Astrocyte of the cerebellum (primary cell): ENCODE results near the gene BTG2.

Source experiments
- DNase-seq: peaks from one replicate; pipeline ENCODE4 v3.0.0-alpha.2; 2011; ENCODE audit warnings: low read depth
- H3K4me3 ChIP-seq: 2 replicates; pipeline ENCODE4 v1.5.1; 2011; ENCODE audit warnings: mild to moderate bottlenecking, low read depth, low read length, moderate library complexity
- in situ Hi-C: cut with HindIII; loops from 2 replicates; pipeline ENCODE4 v1.10.0; 2017; ENCODE audit warnings: low sequenced_read_pairs
- TF ChIP-seq, protein P1 (sequence below): IDR thresholded peaks from 2 replicates; pipeline ENCODE4 v1.5.1; 2012; ENCODE audit warnings: low read length, low read depth, moderate library complexity, mild to moderate bottlenecking; ENCODE audit errors: missing control alignments

Gene BTG2

DNA sequence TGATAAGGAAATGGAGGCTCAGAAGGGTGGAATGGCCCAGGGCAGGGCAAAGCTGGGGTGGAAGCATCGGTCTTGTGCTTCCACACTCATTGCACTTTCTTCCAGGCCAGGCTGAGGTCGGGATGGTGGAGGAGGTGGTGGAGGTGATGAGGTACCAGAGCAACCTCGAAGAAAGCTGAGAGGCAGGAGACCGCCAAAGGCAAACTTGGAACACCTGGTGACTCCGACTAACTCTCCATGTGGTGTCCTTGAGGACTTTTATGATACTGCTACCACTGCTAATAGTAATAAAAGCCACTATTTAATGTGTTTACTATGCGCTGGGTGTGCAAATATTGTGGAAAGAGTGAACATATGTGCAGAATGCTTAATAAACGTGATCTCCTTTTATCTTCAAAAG lies 16.9 kb upstream of the BTG2 start:
- TF ChIP-seq, protein P1, sequence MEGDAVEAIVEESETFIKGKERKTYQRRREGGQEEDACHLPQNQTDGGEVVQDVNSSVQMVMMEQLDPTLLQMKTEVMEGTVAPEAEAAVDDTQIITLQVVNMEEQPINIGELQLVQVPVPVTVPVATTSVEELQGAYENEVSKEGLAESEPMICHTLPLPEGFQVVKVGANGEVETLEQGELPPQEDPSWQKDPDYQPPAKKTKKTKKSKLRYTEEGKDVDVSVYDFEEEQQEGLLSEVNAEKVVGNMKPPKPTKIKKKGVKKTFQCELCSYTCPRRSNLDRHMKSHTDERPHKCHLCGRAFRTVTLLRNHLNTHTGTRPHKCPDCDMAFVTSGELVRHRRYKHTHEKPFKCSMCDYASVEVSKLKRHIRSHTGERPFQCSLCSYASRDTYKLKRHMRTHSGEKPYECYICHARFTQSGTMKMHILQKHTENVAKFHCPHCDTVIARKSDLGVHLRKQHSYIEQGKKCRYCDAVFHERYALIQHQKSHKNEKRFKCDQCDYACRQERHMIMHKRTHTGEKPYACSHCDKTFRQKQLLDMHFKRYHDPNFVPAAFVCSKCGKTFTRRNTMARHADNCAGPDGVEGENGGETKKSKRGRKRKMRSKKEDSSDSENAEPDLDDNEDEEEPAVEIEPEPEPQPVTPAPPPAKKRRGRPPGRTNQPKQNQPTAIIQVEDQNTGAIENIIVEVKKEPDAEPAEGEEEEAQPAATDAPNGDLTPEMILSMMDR: no peak
- in situ Hi-C loops: no loop called here
- no peak for DNase-seq
- H3K4me3 ChIP-seq: no peak overlapping the region

DNA sequence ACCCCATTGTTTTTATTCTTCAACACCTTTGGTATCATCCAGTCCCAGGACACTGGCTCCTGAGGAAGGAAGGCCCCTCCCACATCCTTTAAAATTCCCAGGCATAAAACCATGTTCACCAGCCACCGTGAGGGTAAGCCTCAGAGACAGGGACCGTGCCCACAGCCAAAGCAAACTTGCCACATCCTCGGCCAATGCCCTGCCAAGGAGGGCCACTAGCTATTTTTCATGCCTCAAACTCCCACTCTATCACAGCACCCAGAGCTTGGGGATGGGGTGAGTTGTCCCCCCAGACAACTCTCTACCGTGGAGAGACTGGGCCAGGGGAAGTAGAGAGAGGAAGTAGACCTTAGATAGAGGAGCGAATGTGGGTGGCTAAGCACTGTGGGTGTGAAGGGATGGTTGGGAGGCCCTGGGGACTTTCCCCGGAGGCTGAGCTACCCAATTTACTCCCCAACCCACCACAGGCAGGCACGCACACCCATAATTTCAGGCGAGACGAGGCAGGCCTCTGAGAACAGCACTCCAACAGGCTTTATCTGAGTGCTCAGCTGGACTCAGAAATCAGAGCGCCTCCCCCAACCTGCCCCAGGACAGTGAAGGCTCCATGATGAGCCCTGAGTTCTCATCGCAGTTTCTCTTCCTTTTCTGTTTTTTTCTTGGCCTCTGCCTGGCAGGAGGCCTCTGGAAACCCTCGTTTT lies 15.9 kb upstream of the BTG2 start:
- in situ Hi-C loops: no loop called here
- TF ChIP-seq, protein P1: no peak
- no peak overlapping the region for H3K4me3 ChIP-seq
- no peak for DNase-seq

DNA sequence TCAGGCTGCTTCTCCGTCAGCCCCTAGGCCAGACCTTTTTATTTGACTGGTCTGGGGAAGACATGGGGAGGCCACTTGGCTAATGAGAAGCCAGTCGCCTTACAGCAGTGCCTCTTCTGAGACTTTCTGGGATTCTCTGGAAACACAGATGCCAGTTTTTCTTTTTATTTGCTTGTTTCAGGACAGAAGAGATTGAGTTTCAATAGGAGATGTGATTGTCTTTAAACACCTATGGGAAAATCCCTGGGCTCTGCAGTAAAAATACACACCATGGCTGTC lies 15.4 kb upstream of the BTG2 start:
- TF ChIP-seq, protein P1: no peak
- no peak for DNase-seq
- no peak overlapping the region for H3K4me3 ChIP-seq
- in situ Hi-C loops: no loop called here

DNA sequence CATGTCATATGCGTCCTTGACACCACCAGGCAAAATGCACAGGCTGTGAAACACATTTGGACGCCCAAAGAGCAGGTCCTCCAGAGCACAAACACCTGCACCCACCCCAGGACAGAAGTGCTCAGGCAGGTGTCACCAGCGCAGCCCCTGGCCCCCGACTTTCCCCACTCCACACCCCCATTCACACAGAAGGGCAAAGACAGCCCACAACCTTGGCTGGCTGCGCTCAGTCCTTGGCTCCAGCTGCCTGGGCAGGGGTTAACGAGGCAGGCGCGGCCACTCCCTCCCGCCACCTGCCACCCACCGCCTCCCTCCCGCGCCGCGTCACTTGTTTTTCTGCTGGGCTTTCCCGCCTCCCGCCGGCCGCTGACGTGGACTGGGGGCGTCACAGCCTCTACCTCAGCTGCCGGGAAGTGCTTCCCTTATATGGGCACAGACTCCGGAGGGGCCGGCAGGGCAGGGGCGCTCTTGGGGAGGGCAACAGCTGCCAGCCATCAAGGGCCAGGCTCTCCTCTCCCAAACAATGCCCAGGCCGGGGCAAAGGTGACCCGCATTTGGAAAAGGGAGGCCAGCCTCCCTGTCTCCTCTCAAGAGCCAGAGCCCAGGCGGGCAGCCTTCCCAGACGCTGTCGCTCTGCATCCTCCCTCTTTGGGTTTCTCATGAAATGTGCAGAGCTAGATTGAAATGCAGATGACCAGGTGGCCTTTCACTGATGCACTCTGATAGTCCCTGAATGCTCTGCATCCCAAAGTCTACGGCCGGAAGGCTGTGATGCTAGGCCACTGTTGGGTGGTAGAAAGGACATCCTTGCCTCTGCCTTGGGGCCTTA lies 14.8 kb upstream of the BTG2 start:
- peak overlapping the region; percentile 7 for H3K4me3 ChIP-seq
- in situ Hi-C loops: no loop called here
- TF ChIP-seq, protein P1: no peak
- peak; percentile 27 for DNase-seq

DNA sequence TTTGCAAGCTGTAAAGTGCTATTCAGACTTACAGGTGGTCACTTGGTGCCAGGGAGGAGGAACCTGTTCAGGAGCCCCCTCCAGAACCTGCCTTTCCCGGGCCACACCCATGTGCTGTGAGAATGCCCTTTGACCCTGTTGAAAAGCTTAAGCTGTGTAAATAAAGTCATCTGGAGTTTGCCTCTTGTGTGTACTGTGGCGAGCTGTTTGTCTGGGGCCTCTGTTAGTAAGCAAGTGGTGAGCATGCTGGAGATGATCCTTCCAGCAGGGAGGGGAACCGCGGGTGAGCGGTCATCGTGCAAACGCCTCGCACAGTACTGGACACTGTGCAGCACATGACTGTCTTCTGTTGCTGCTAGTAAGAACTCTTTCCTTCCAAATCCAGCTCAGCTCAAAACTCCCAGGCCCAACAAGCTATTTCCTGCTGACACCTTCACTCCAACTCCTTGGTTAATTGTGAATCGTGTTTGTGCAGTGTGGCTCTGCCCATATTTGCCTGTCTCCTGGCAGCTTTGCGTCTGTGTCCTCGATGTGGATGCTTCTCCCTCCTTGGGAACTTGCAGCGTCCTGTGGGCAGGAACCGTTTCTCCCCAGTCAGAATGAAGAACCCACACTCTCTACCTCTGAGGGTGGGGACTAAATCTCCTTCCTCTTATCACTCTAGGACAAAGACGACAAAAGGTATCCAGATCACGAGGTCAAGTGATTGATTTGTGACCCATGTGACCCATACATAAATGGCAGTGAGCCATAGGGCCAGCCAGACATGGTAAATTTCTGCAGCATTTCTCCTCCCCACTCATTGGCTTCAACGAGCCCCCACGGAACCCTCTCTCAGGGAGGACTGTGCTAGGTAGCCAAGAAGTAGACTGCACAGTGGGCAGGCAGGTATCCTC lies 13.9 kb upstream of the BTG2 start:
- no peak overlapping the region for H3K4me3 ChIP-seq
- in situ Hi-C loops: no loop called here

DNA sequence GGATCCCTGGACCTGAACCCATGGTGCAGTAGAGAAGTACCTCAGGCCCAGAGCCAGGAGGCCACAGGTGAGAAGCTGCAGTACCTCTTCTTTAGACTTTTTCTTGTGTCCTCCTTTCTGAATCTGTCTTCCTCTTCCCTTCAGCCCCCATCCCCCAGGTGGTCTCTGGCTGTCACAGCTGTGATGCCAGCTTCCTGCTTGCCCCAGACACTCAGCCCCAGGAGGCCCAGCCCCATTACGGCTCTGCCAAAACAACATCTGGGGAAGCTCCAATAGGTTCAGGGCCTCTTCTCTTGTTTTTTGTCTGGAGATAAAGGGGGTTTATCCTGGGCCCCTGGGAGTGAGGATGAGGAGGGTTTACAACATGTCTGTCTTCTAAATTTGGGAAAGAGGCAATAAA lies 9.5 kb upstream of the BTG2 start:
- H3K4me3 ChIP-seq: no peak overlapping the region
- TF ChIP-seq, protein P1: no peak
- in situ Hi-C loops: no loop called here
- DNase-seq: no peak

More for the DNA sequence above, 13.9 kb upstream of the BTG2 start:
- TF ChIP-seq, protein P1: no peak
- no peak for DNase-seq
